HepG2 (cell line): ENCODE data around the gene CLEC16A. TPM values are rescaled to one million over a fixed set of nuclear protein-coding genes. Genes with fewer than 3 reads are reported as not detected.

ENCODE experiments used
- HDAC1 ChIP-seq: sonication (generic); formaldehyde crosslinking; IDR thresholded peaks from 2 replicates; pipeline ENCODE4 v1.5.1; 2020; ENCODE audit warnings: mild to moderate bottlenecking, missing genetic modification reagents
- HOXD1 ChIP-seq: sonication (generic); formaldehyde crosslinking; IDR thresholded peaks from 2 replicates; pipeline ENCODE4 v1.5.0; 2020; ENCODE audit warnings: missing genetic modification reagents
- IRX3 ChIP-seq: sonication (generic); formaldehyde crosslinking; IDR thresholded peaks from 2 replicates; pipeline ENCODE4 v1.8.1; 2023; ENCODE audit warnings: mild to moderate bottlenecking, low read depth, missing genetic modification reagents, borderline replicate concordance
- KLF16 ChIP-seq, 2 experiments: sonication (generic) in 1 of 2; formaldehyde crosslinking in 1 of 2; IDR thresholded peaks; 2 replicates each; pipeline versions ENCODE4 v1.6.1 to v1.8.0; 2016 to 2023; ENCODE audit warnings: missing genetic modification reagents in 2 of 2, missing compliant biosample characterization in 1 of 2
- MXD4 ChIP-seq: IDR thresholded peaks from 2 replicates; pipeline ENCODE4 v1.6.1; 2016; ENCODE audit warnings: mild to moderate bottlenecking, missing biosample characterization, missing genetic modification reagents
- SIN3A ChIP-seq: IDR thresholded peaks from 2 replicates; pipeline ENCODE4 v1.6.1; 2011; ENCODE audit warnings: low read depth, mild to moderate bottlenecking, control low read depth, low read length, borderline replicate concordance
- THYN1 ChIP-seq: sonication (generic); formaldehyde crosslinking; IDR thresholded peaks from 2 replicates; pipeline ENCODE4 v1.8.1; 2023; ENCODE audit warnings: low read depth, mild to moderate bottlenecking, moderate library complexity, missing genetic modification reagents, borderline replicate concordance
- ZBTB1 ChIP-seq: sonication (generic); formaldehyde crosslinking; IDR thresholded peaks from 2 replicates; pipeline ENCODE4 v1.4.0; 2020; ENCODE audit warnings: missing genetic modification reagents, borderline replicate concordance
- ZBTB8A ChIP-seq: sonication (generic); formaldehyde crosslinking; IDR thresholded peaks from 2 replicates; pipeline ENCODE4 v1.4.0; 2020; ENCODE audit warnings: mild to moderate bottlenecking, low read depth, missing genetic modification reagents, borderline replicate concordance
- ZFX ChIP-seq: sonication (generic); formaldehyde crosslinking; IDR thresholded peaks from 2 replicates; pipeline ENCODE4 v1.4.0; 2020; ENCODE audit warnings: mild to moderate bottlenecking, low read depth, missing genetic modification reagents, moderate library complexity
- ZFY ChIP-seq: sonication (generic); formaldehyde crosslinking; IDR thresholded peaks from 2 replicates; pipeline ENCODE4 v1.4.0; 2020; ENCODE audit warnings: missing genetic modification reagents
- ZIK1 ChIP-seq: sonication (generic); formaldehyde crosslinking; IDR thresholded peaks from 2 replicates; pipeline ENCODE4 v1.5.0; 2020; ENCODE audit warnings: mild to moderate bottlenecking, low read depth, missing genetic modification reagents, borderline replicate concordance
- ZNF557 ChIP-seq: sonication (generic); formaldehyde crosslinking; IDR thresholded peaks from 2 replicates; pipeline ENCODE4 v1.4.0; 2020; ENCODE audit warnings: missing genetic modification reagents
- ZNF674 ChIP-seq: sonication (generic); formaldehyde crosslinking; IDR thresholded peaks from 2 replicates; pipeline ENCODE4 v1.5.0; 2020; ENCODE audit warnings: low read depth, mild to moderate bottlenecking, missing genetic modification reagents
- ZNF780A ChIP-seq: sonication (generic); formaldehyde crosslinking; IDR thresholded peaks from 2 replicates; pipeline ENCODE4 v1.8.0; 2022; ENCODE audit warnings: mild to moderate bottlenecking, missing genetic modification reagents, moderate library complexity
- ZNF782 ChIP-seq: sonication (generic); formaldehyde crosslinking; IDR thresholded peaks from 2 replicates; pipeline ENCODE4 v1.4.0; 2020; ENCODE audit warnings: missing genetic modification reagents, mild to moderate bottlenecking, borderline replicate concordance
- ZSCAN21 ChIP-seq: sonication (generic); formaldehyde crosslinking; IDR thresholded peaks from 2 replicates; pipeline ENCODE4 v1.8.0; 2022; ENCODE audit warnings: mild to moderate bottlenecking, missing genetic modification reagents, moderate library complexity, borderline replicate concordance
- polyA plus RNA-seq, 8 experiments: library from polyadenylated mRNA; depleted of rRNA in 3 of 8; stranded (reverse) in 7 of 8; unstranded in 1 of 8; fragments of >200 nt; fragmentation: Illumina TruSeq in 4 of 8; extraction: Trizol in 4 of 8; gene quantifications; 2 replicates each; pipeline versions ENCODE4 v1.2.1 to v1.2.3, GENCODE V29; 2011 to 2016; ENCODE audit warnings: low read depth in 4 of 8, missing spikeins in 1 of 8, mixed read lengths in 1 of 8; ENCODE audit not compliant: insufficient read depth in 1 of 8
- total RNA-seq, 5 experiments: library from RNA; depleted of rRNA; stranded (reverse); fragments of >200 nt; fragmentation: Illumina TruSeq; extraction: Trizol; gene quantifications; 2 replicates each; pipeline ENCODE4 v1.2.3, GENCODE V29; 2016; ENCODE audit warnings: low read depth in 1 of 5
- TF ChIP-seq, protein P1 (sequence below): sonication (generic); formaldehyde crosslinking; IDR thresholded peaks from 2 replicates; pipeline ENCODE4 v1.4.0; 2020; ENCODE audit warnings: missing genetic modification reagents
- TF ChIP-seq, protein P2 (sequence below): sonication (generic); formaldehyde crosslinking; IDR thresholded peaks from 2 replicates; pipeline ENCODE4 v1.5.0; 2020; ENCODE audit warnings: mild to moderate bottlenecking, missing genetic modification reagents, borderline replicate concordance

The CLEC16A gene
- total and polyA plus RNA-seq, 2 of the 13 experiments (the other 11 are each of a cell fraction or from before 2014, with no cell fraction given), result 8.5 to 10.3 TPM

DNA sequence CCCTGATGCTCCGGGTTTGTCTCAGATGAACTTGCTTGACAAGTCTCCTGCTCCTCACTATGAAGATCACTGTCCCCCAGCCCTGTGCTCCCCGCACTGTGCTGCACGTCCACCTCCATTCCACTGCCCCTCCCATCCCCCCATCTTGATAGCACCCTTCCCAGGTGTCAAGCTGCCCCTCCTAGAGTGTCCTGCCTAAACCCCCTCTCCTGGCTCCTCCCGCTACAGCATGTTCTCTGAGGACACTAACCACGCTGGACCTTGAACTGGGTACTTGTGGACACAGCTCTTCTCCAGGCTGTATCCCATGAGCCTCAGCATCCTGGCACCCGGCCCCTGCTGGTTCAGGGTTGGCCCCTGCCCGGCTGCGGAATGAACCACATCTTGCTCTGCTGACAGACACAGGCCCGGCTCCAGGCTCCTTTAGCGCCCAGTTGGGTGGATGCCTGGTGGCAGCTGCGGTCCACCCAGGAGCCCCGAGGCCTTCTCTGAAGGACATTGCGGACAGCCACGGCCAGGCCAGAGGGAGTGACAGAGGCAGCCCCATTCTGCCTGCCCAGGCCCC lies 20.6 kb upstream of the CLEC16A start (continued):
- TF ChIP-seq ZSCAN21 (CRISPR knock-in tag), result peak; percentile 94
- TF ChIP-seq KLF16 (CRISPR knock-in tag; IDR thresholded peaks at IDR 0.05), result peak in 1 of 2 experiments; percentile 48; a peak in 1 of 4 replicates
- TF ChIP-seq MXD4 (CRISPR knock-in tag), result no peak
- TF ChIP-seq HOXD1, result no peak
- no peak for TF ChIP-seq ZIK1 (CRISPR knock-in tag)
- TF ChIP-seq, protein P1, sequence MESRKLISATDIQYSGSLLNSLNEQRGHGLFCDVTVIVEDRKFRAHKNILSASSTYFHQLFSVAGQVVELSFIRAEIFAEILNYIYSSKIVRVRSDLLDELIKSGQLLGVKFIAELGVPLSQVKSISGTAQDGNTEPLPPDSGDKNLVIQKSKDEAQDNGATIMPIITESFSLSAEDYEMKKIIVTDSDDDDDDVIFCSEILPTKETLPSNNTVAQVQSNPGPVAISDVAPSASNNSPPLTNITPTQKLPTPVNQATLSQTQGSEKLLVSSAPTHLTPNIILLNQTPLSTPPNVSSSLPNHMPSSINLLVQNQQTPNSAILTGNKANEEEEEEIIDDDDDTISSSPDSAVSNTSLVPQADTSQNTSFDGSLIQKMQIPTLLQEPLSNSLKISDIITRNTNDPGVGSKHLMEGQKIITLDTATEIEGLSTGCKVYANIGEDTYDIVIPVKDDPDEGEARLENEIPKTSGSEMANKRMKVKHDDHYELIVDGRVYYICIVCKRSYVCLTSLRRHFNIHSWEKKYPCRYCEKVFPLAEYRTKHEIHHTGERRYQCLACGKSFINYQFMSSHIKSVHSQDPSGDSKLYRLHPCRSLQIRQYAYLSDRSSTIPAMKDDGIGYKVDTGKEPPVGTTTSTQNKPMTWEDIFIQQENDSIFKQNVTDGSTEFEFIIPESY (CRISPR knock-in tag), result peak; percentile 20; the same call in 1 of the 2 replicates
- peak; percentile 65; the same call in 1 of the 2 replicates for TF ChIP-seq SIN3A
- peak; percentile 59 for TF ChIP-seq ZFY (CRISPR knock-in tag)
- TF ChIP-seq ZBTB1 (CRISPR knock-in tag), result no peak
- TF ChIP-seq THYN1 (CRISPR knock-in tag), result no peak
- TF ChIP-seq ZNF782 (CRISPR knock-in tag), result 0 out of 2 replicates have a peak, but pooled peaks have one; percentile 10
- TF ChIP-seq, protein P2, sequence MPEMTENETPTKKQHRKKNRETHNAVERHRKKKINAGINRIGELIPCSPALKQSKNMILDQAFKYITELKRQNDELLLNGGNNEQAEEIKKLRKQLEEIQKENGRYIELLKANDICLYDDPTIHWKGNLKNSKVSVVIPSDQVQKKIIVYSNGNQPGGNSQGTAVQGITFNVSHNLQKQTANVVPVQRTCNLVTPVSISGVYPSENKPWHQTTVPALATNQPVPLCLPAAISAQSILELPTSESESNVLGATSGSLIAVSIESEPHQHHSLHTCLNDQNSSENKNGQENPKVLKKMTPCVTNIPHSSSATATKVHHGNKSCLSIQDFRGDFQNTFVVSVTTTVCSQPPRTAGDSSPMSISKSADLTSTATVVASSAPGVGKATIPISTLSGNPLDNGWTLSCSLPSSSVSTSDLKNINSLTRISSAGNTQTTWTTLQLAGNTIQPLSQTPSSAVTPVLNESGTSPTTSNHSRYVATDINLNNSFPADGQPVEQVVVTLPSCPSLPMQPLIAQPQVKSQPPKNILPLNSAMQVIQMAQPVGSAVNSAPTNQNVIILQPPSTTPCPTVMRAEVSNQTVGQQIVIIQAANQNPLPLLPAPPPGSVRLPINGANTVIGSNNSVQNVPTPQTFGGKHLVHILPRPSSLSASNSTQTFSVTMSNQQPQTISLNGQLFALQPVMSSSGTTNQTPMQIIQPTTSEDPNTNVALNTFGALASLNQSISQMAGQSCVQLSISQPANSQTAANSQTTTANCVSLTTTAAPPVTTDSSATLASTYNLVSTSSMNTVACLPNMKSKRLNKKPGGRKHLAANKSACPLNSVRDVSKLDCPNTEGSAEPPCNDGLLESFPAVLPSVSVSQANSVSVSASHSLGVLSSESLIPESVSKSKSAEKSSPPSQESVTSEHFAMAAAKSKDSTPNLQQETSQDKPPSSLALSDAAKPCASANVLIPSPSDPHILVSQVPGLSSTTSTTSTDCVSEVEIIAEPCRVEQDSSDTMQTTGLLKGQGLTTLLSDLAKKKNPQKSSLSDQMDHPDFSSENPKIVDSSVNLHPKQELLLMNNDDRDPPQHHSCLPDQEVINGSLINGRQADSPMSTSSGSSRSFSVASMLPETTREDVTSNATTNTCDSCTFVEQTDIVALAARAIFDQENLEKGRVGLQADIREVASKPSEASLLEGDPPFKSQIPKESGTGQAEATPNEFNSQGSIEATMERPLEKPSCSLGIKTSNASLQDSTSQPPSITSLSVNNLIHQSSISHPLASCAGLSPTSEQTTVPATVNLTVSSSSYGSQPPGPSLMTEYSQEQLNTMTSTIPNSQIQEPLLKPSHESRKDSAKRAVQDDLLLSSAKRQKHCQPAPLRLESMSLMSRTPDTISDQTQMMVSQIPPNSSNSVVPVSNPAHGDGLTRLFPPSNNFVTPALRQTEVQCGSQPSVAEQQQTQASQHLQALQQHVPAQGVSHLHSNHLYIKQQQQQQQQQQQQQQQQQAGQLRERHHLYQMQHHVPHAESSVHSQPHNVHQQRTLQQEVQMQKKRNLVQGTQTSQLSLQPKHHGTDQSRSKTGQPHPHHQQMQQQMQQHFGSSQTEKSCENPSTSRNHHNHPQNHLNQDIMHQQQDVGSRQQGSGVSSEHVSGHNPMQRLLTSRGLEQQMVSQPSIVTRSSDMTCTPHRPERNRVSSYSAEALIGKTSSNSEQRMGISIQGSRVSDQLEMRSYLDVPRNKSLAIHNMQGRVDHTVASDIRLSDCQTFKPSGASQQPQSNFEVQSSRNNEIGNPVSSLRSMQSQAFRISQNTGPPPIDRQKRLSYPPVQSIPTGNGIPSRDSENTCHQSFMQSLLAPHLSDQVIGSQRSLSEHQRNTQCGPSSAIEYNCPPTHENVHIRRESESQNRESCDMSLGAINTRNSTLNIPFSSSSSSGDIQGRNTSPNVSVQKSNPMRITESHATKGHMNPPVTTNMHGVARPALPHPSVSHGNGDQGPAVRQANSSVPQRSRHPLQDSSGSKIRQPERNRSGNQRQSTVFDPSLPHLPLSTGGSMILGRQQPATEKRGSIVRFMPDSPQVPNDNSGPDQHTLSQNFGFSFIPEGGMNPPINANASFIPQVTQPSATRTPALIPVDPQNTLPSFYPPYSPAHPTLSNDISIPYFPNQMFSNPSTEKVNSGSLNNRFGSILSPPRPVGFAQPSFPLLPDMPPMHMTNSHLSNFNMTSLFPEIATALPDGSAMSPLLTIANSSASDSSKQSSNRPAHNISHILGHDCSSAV (CRISPR knock-in tag), result no peak
- peak; percentile 45; the same call in 1 of the 2 replicates for TF ChIP-seq ZNF557 (CRISPR knock-in tag)
- no peak for TF ChIP-seq IRX3 (CRISPR knock-in tag)
- TF ChIP-seq HDAC1 (CRISPR knock-in tag), result peak; percentile 84
- TF ChIP-seq ZBTB8A (CRISPR knock-in tag), result no peak
- TF ChIP-seq ZNF674 (CRISPR knock-in tag), result no peak
- peak; percentile 66 for TF ChIP-seq ZFX (CRISPR knock-in tag)
- TF ChIP-seq ZNF780A (CRISPR knock-in tag), result no peak
